GM12891 (cell line): Measurements from ENCODE around the gene GSTA5.

Source experiments
- PAX5 ChIP-seq: IDR thresholded peaks from 2 replicates; pipeline ENCODE4 v1.6.1; 2011; ENCODE audit warnings: low read length, moderate library complexity, mild to moderate bottlenecking; ENCODE audit not compliant: insufficient read depth, severe bottlenecking
- POLR2A ChIP-seq: IDR thresholded peaks from 2 replicates; pipeline ENCODE4 v1.6.1; 2011; ENCODE audit warnings: low read depth, low read length, control low read depth
- POLR2AphosphoS5 ChIP-seq: IDR thresholded peaks from 2 replicates; pipeline ENCODE4 v1.6.1; 2011; ENCODE audit warnings: low read depth, low read length, control low read depth
- SPI1 ChIP-seq: IDR thresholded peaks from 2 replicates; pipeline ENCODE4 v1.6.1; 2011; ENCODE audit warnings: low read depth, low read length, control low read depth
- TAF1 ChIP-seq: IDR thresholded peaks from 2 replicates; pipeline ENCODE4 v1.6.1; 2011; ENCODE audit warnings: low read depth, low read length, control low read depth

DNA sequence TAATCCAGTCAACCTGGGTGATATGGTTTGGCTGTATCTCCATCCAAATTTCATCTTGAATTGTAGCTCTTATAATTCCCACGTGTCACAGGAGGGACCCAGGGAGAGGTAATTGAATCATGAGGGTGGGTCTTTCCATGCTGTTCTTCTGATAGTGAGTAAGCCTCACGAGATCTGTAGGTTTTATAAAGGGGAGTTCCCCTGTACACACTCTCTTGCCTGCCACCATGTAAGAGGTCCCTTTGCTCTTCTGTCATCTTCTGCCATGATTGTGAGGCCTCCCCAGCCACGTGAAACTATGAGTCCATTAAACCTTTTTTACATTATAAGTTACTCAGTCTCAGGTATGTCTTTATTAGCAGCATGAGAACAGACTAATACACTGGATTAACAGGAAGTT, 49.4 kb upstream of the GSTA5 start:
- no peak for TF ChIP-seq POLR2A
- no peak for TF ChIP-seq TAF1
- no peak for TF ChIP-seq POLR2AphosphoS5
- TF ChIP-seq SPI1, result no peak
- TF ChIP-seq PAX5, result no peak
